ENCODE measurements around the gene TFAP2E.

DNA sequence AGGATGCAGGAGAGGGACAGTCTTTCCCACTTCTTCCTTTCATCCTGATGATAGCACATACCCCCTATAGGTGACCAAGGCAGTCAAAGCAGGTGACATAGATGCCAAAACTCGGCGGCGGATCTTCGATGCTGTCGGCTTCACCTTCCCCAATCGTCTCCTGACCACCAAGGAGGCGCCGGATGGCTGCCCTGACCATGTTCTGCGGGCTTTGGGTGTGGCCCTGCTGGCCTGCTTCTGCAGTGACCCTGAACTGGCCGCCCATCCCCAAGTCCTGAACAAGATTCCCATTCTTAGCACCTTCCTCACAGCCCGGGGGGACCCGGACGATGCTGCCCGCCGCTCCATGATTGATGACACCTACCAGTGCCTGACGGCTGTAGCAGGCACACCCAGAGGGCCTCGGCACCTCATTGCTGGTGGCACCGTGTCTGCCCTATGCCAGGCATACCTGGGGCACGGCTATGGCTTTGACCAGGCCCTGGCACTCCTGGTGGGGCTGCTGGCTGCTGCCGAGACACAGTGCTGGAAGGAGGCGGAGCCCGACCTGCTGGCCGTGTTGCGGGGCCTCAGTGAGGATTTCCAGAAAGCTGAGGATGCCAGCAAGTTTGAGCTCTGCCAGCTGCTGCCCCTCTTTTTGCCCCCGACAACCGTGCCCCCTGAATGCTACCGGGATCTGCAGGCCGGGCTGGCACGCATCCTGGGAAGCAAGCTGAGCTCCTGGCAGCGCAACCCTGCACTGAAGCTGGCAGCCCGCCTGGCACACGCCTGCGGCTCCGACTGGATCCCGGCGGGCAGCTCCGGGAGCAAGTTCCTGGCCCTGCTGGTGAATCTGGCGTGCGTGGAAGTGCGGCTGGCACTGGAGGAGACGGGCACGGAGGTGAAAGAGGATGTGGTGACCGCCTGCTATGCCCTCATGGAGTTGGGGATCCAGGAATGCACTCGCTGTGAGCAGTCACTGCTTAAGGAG lies 12.6 kb upstream of the TFAP2E start:
- TF ChIP-seq, protein P1, sequence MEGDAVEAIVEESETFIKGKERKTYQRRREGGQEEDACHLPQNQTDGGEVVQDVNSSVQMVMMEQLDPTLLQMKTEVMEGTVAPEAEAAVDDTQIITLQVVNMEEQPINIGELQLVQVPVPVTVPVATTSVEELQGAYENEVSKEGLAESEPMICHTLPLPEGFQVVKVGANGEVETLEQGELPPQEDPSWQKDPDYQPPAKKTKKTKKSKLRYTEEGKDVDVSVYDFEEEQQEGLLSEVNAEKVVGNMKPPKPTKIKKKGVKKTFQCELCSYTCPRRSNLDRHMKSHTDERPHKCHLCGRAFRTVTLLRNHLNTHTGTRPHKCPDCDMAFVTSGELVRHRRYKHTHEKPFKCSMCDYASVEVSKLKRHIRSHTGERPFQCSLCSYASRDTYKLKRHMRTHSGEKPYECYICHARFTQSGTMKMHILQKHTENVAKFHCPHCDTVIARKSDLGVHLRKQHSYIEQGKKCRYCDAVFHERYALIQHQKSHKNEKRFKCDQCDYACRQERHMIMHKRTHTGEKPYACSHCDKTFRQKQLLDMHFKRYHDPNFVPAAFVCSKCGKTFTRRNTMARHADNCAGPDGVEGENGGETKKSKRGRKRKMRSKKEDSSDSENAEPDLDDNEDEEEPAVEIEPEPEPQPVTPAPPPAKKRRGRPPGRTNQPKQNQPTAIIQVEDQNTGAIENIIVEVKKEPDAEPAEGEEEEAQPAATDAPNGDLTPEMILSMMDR (conservative IDR thresholded peaks at IDR 0.05; ENCODE audit: low read length) = no peak
- TF ChIP-seq EZH2phosphoT487 (IDR thresholded peaks at IDR 0.05; ENCODE audit: borderline replicate concordance) = no peak

Measured in Loucy (cell line).